Ramos (cell line): ENCODE data around the gene ZNF652.
"Not testable (repeated sequence)": the region's sequence is repeated elsewhere in the genome, so short reads cannot be mapped to it uniquely, and the experiment has no call there.

Experiments used
- in situ Hi-C: fragments of 300-500 bp; cut with MboI; formaldehyde crosslinking; loops from one replicate; pipeline ENCODE4 v1.14.3; 2022; ENCODE audit warnings: low sequenced_read_pairs; ENCODE audit not compliant: unreplicated experiment

The ZNF652 gene

GRCh38 chr17:49327835-49328784 lies 33.9 kb downstream of the ZNF652 start:
- in situ Hi-C loops: no loop called here

GRCh38 chr17:49325980-49326379 lies 36.1 kb downstream of the ZNF652 start:
- in situ Hi-C loops: no loop called here

GRCh38 chr17:49318435-49318965 lies 43.5 kb downstream of the ZNF652 start:
- in situ Hi-C loops: loop anchor here (5.0 kb wide), 1 partner anchor 79 kb away; no protein-coding TSS in a partner anchor

- in situ Hi-C loops: loop anchor here (5.0 kb wide), 1 partner anchor 80 kb away; no protein-coding TSS in a partner anchor
Measured at GRCh38 chr17:49316889-49317675, 45.0 kb downstream of the ZNF652 start.

- in situ Hi-C loops: loop anchor here (5.0 kb wide), 1 partner anchor 81 kb away; no protein-coding TSS in a partner anchor
Measured at GRCh38 chr17:49316258-49316570, 45.8 kb downstream of the ZNF652 start.

GRCh38 chr17:49315551-49316257 lies 46.3 kb downstream of the ZNF652 start:
- in situ Hi-C loops: loop anchor here (5.0 kb wide), 1 partner anchor 82 kb away; no protein-coding TSS in a partner anchor

GRCh38 chr17:49312722-49313121 lies 49.3 kb downstream of the ZNF652 start:
- in situ Hi-C loops: no loop called here

- in situ Hi-C loops: no loop called here
Measured at GRCh38 chr17:49299996-49300395, 62.1 kb downstream of the ZNF652 start.

GRCh38 chr17:49298371-49298976 lies 63.6 kb downstream of the ZNF652 start:
- in situ Hi-C loops: no loop called here

GRCh38 chr17:49297141-49297540 lies 64.9 kb downstream of the ZNF652 start:
- in situ Hi-C loops: no loop called here

- in situ Hi-C loops: no loop called here
Measured at GRCh38 chr17:49294122-49294521, 67.9 kb downstream of the ZNF652 start.

- in situ Hi-C loops: no loop called here
Measured at GRCh38 chr17:49292901-49293300, 69.1 kb downstream of the ZNF652 start.

- in situ Hi-C loops: no loop called here
Measured at GRCh38 chr17:49291929-49292328, 70.1 kb downstream of the ZNF652 start.

GRCh38 chr17:49290690-49291359 lies 71.2 kb downstream of the ZNF652 start:
- in situ Hi-C loops: no loop called here

- in situ Hi-C loops: no loop called here
Measured at GRCh38 chr17:49288388-49288787, 73.7 kb downstream of the ZNF652 start.

GRCh38 chr17:49287481-49287880 lies 74.6 kb downstream of the ZNF652 start:
- in situ Hi-C loops: no loop called here

GRCh38 chr17:49286261-49286973 lies 75.6 kb downstream of the ZNF652 start:
- in situ Hi-C loops: not testable (repeated sequence)

- in situ Hi-C loops: no loop called here
Measured at GRCh38 chr17:49285716-49286115, 76.3 kb downstream of the ZNF652 start.

- in situ Hi-C loops: no loop called here
Measured at GRCh38 chr17:49280918-49281317, 81.1 kb downstream of the ZNF652 start.
